Measurements from ENCODE around the gene KDM1A.

- TF ChIP-seq POLR2A (IDR thresholded peaks at IDR 0.05; ENCODE audit: low read depth, low read length) (no peak), CTCF (IDR thresholded peaks at IDR 0.05; ENCODE audit: extremely low read depth in 1 of 2, insufficient read depth in 1 of 2, low read depth in 1 of 2, low read length in 2 of 2) (no peak), EZH2 (IDR thresholded peaks at IDR 0.05; ENCODE audit: borderline replicate concordance, low read depth, low read length, severe bottlenecking) (no peak), POLR2AphosphoS5 (IDR thresholded peaks at IDR 0.05; ENCODE audit: insufficient read depth, low read depth, low read length) (no peak), GATA2 (IDR thresholded peaks at IDR 0.05; ENCODE audit: insufficient read depth, insufficient read length, low read depth, low read length) (no peak)
- TF ChIP-seq, protein P1, sequence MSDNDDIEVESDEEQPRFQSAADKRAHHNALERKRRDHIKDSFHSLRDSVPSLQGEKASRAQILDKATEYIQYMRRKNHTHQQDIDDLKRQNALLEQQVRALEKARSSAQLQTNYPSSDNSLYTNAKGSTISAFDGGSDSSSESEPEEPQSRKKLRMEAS (IDR thresholded peaks at IDR 0.05; ENCODE audit: insufficient read depth, insufficient read length), result no peak
These were observed 46.8 kb downstream of the KDM1A start for GRCh38 chr1:23066075-23066474.
